Measurements from ENCODE around the gene TBRG4. TPM values are rescaled to one million over a fixed set of nuclear protein-coding genes. Genes with fewer than 3 reads are reported as not detected.

Gene TBRG4
- total and polyA plus RNA-seq, 8 donors = 15.6 to 39.8 (median 25.2) TPM

GRCh38 chr7:45138433-45139267 is 27.2 kb upstream of the TBRG4 start:
- no peaks in the 10 kb centered on the region for H3K27me3 ChIP-seq
- FAIRE-seq (no peak), ATAC-seq (no peak), DNase-seq (no peak)
- intact Hi-C loops (cut with DNase I) = loop anchor here in 2 of 3 donors (10.0 kb wide), 3 partner anchors 164 to 544 kb away; partner anchors contain the start of gene MYO1G (in 1 of the 2)
- no peaks in the 10 kb centered on the region for H3K9me3 ChIP-seq
- 58 to 78% methylated on average over 10 of the region's 10 CpGs for WGBS, 2 donors
- H3K27ac ChIP-seq = no peak overlapping the region
- H3K36me3 ChIP-seq = no peaks in the 10 kb centered on the region
- no peak overlapping the region for H3K4me3 ChIP-seq
- TF ChIP-seq, protein P1, sequence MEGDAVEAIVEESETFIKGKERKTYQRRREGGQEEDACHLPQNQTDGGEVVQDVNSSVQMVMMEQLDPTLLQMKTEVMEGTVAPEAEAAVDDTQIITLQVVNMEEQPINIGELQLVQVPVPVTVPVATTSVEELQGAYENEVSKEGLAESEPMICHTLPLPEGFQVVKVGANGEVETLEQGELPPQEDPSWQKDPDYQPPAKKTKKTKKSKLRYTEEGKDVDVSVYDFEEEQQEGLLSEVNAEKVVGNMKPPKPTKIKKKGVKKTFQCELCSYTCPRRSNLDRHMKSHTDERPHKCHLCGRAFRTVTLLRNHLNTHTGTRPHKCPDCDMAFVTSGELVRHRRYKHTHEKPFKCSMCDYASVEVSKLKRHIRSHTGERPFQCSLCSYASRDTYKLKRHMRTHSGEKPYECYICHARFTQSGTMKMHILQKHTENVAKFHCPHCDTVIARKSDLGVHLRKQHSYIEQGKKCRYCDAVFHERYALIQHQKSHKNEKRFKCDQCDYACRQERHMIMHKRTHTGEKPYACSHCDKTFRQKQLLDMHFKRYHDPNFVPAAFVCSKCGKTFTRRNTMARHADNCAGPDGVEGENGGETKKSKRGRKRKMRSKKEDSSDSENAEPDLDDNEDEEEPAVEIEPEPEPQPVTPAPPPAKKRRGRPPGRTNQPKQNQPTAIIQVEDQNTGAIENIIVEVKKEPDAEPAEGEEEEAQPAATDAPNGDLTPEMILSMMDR (IDR thresholded peaks at IDR 0.05) = no peak
- H3K4me1 ChIP-seq = no peaks in the 10 kb centered on the region

DNA sequence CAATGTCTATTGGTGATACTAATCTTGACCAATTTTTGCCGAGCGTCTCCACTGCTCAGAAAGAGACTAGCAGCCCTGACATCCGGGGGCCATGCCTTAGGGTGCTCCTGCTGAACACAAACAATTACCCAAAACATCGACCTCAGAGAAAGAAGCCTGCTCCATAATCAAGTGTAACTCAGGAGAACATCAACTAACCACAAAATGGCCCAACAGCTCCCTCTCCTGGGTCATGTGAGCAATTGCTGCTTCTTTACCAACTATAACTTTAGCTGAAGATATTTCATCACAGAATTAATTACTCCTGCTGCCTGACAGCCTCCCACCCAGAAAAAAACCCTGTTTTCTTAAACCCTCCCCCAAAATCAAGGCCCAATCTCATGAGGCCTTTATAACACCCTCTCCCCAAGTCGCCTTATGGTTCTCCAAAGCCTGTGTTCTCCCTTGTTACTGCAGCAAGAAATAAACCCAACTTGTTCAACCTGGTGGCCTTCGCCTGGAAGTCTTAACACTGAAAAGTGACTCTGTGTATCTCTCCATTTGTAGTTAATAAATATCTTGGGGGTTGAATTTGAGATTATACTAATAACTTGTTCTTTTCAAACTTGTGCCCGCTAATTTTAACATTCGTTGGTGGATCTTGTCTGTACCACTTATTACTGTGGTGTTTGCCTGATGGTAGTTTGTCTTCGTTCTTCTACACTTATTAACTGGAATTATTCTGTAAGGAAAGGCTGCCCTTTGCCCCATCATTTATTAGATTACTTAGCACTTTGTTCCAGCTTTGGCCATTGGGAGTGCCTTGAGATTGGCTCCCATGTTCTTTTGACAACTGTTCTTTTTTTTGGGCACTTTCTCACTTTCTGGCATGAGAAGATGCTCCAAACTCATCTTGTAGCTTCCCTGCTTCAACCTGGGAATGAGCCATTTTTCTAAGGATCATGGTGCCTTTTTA is 24.9 kb upstream of the TBRG4 start:
- WGBS, 2 donors = 27 to 39% methylated on average over 9 of the region's 9 CpGs
- Histone ChIP-seq H3K27ac (no peak overlapping the region), H3K4me3 (no peak overlapping the region), H3K27me3 (no peaks in the 10 kb centered on the region), H3K9me3 (no peaks in the 10 kb centered on the region), H3K4me1 (no peaks in the 10 kb centered on the region), H3K36me3 (no peaks in the 10 kb centered on the region)
- DNase-seq = peak in 3 of 6 donors; percentile 21 to 63 (median 30)
- TF ChIP-seq, protein P1 (IDR thresholded peaks at IDR 0.05) = peak; percentile 65 to 71 (median 66)
- no peak for FAIRE-seq
- ATAC-seq = peak; percentile 80 to 97 (median 94)
- intact Hi-C loops (cut with DNase I) = loop anchor here in 2 of 3 donors (10.0 kb wide), 3 partner anchors 162 to 542 kb away; partner anchors contain the start of gene MYO1G (in 1 of the 2)

DNA sequence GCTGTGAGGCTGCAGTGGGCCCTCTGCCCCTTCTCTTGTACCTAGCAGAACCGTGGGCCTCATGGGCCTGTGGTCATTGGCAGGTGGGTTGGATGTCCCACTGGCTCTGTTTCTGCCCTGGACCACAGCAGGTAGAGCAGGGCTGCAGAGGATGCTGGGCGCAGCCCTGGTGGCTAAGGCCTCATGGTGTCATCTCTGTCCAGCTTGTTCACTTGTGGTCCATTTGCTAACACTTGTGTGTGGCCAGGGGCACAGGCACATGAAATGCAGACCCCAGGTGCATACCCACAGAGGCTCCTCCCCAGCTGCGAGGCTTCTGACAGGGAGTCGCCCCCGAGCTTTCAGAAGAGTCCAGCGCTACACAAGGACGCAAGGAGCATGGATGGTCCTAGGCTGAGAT is 22.4 kb upstream of the TBRG4 start:
- Histone ChIP-seq H3K4me1 (no peaks in the 10 kb centered on the region), H3K36me3 (no peaks in the 10 kb centered on the region), H3K27me3 (no peaks in the 10 kb centered on the region), H3K9me3 (no peaks in the 10 kb centered on the region), H3K27ac (no peak overlapping the region), H3K4me3 (no peak overlapping the region)
- intact Hi-C loops (cut with DNase I) = loop anchor here in 2 of 3 donors (2.0 to 10.0 kb wide), 4 partner anchors 159 to 539 kb away; partner anchors contain the start of gene MYO1G (in 1 of the 2)
- ATAC-seq (no peak), DNase-seq (peak in 1 of 6 donors; percentile 24), FAIRE-seq (no peak)
- 83 to 88% methylated on average over 7 of the region's 7 CpGs for WGBS, 2 donors
- TF ChIP-seq, protein P1 (IDR thresholded peaks at IDR 0.05) = no peak

- Histone ChIP-seq H3K27me3 (no peaks in the 10 kb centered on the region), H3K4me3 (no peak overlapping the region), H3K36me3 (no peaks in the 10 kb centered on the region), H3K27ac (no peak overlapping the region), H3K9me3 (no peaks in the 10 kb centered on the region), H3K4me1 (no peaks in the 10 kb centered on the region)
- WGBS, 2 donors = 82% methylated on average over 4 of the region's 4 CpGs
- TF ChIP-seq, protein P1 (IDR thresholded peaks at IDR 0.05) = no peak
- FAIRE-seq = no peak
- no peak for ATAC-seq
- intact Hi-C loops (cut with DNase I) = loop anchor here in 2 of 3 donors (10.0 kb wide), 3 partner anchors 159 to 539 kb away; partner anchors contain the start of gene MYO1G (in 1 of the 2)
- no peak for DNase-seq
These were observed 21.9 kb upstream of the TBRG4 start for GRCh38 chr7:45133352-45133751.
